ENCODE measurements around the gene PLEKHM3. TPM values are rescaled to one million over a fixed set of nuclear protein-coding genes. Genes with fewer than 3 reads are reported as not detected.

Gene PLEKHM3
- total RNA-seq, 1 experiment from 2014 or later = 6.5 TPM

GRCh38 chr2:207932106-207932505 lies 93.2 kb downstream of the PLEKHM3 start:
- no peaks in the 10 kb centered on the region for H3K4me1 ChIP-seq (ENCODE audit: insufficient read depth, low read length, poor library complexity, severe bottlenecking)
- no peaks in the 10 kb centered on the region for H3K27me3 ChIP-seq (replicated peaks; ENCODE audit: insufficient read depth, low read depth, low read length, poor library complexity)
- H3K36me3 ChIP-seq (ENCODE audit: insufficient read depth, low read length, poor library complexity, severe bottlenecking) = no peaks in the 10 kb centered on the region
- H3K27ac ChIP-seq (ENCODE audit: low read depth, low read length, poor library complexity, severe bottlenecking) = no peak overlapping the region
- TF ChIP-seq, protein P1, sequence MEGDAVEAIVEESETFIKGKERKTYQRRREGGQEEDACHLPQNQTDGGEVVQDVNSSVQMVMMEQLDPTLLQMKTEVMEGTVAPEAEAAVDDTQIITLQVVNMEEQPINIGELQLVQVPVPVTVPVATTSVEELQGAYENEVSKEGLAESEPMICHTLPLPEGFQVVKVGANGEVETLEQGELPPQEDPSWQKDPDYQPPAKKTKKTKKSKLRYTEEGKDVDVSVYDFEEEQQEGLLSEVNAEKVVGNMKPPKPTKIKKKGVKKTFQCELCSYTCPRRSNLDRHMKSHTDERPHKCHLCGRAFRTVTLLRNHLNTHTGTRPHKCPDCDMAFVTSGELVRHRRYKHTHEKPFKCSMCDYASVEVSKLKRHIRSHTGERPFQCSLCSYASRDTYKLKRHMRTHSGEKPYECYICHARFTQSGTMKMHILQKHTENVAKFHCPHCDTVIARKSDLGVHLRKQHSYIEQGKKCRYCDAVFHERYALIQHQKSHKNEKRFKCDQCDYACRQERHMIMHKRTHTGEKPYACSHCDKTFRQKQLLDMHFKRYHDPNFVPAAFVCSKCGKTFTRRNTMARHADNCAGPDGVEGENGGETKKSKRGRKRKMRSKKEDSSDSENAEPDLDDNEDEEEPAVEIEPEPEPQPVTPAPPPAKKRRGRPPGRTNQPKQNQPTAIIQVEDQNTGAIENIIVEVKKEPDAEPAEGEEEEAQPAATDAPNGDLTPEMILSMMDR (conservative IDR thresholded peaks at IDR 0.05; ENCODE audit: low read depth, low read length) = no peak
- no peak for TF ChIP-seq EZH2 (IDR thresholded peaks at IDR 0.05; ENCODE audit: borderline replicate concordance, low read depth, low read length, poor library complexity, severe bottlenecking)
- H3K4me3 ChIP-seq (ENCODE audit: low read depth, low read length, poor library complexity, severe bottlenecking) = no peak overlapping the region
- ChIA-PET CTCF (no interaction called here), POLR2A (ENCODE audit: low non-redundant PET) (no interaction called here)
- intact Hi-C loops (cut with micrococcal nuclease; ENCODE audit: unreplicated experiment) = no loop called here
- H3K9me3 ChIP-seq (ENCODE audit: low read depth, low read length, poor library complexity, severe bottlenecking) = no peaks in the 10 kb centered on the region
- no peak for DNase-seq (ENCODE audit: low spot score)
- no TSS peak for BruUV-seq (replicated peaks)

DNA sequence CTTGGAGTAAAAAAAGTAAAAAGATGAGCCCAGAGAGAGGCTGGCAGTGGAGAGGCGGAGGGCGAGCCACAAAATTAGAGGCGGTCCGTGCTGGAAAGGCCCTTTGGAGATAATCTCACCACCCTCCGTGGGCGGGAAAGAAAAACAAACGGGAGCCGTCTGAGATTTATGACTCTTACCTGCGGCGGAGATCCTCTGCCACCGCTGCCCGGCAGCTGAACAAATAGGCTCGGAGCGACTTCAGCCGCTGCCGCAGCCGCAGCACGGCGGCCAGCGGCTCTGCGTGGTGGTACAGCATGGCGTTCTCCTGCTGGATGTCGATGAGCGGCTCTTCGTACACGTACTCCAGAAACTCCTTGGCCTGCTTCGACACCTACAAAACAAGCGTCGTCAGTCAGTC lies 94.6 kb downstream of the PLEKHM3 start:
- Histone ChIP-seq H3K4me3 (ENCODE audit: low read depth, low read length, poor library complexity, severe bottlenecking) (no peak overlapping the region), H3K27ac (ENCODE audit: low read depth, low read length, poor library complexity, severe bottlenecking) (no peak overlapping the region), H3K27me3 (replicated peaks; ENCODE audit: insufficient read depth, low read depth, low read length, poor library complexity) (no peaks in the 10 kb centered on the region), H3K36me3 (ENCODE audit: insufficient read depth, low read length, poor library complexity, severe bottlenecking) (no peaks in the 10 kb centered on the region), H3K4me1 (ENCODE audit: insufficient read depth, low read length, poor library complexity, severe bottlenecking) (no peaks in the 10 kb centered on the region), H3K9me3 (ENCODE audit: low read depth, low read length, poor library complexity, severe bottlenecking) (no peaks in the 10 kb centered on the region)
- DNase-seq (ENCODE audit: low spot score) = no peak
- POLR2A ChIA-PET (ENCODE audit: low non-redundant PET) = no interaction called here
- CTCF ChIA-PET = interaction anchor here (0.6 kb wide), 1 partner anchor 227 kb away, joined by 3 read pairs; no protein-coding TSS in a partner anchor
- TF ChIP-seq, protein P1 (conservative IDR thresholded peaks at IDR 0.05; ENCODE audit: low read depth, low read length) = no peak
- TF ChIP-seq EZH2 (IDR thresholded peaks at IDR 0.05; ENCODE audit: borderline replicate concordance, low read depth, low read length, poor library complexity, severe bottlenecking) = no peak
- BruUV-seq (replicated peaks) = no TSS peak
- intact Hi-C loops (cut with micrococcal nuclease; ENCODE audit: unreplicated experiment) = no loop called here

DNA sequence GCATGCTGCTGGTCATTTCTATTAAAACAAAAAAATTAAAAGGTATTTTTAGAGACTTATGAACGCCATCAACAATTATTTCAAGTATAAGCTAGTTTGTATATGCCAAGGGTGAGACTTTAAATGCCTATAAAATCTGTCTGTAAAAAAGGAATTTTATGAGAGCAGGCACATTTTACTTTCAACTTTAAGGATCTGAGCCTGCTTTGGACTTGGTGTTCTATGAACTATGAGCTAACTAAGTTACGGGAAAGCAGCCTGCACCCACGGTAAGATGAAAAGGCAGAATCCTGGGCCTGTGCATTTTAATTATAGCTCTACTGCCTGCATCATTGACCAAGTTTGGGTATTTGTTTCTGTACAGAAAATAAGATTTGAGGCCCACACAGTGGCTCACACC lies 95.4 kb downstream of the PLEKHM3 start:
- no peak overlapping the region for H3K27ac ChIP-seq (ENCODE audit: low read depth, low read length, poor library complexity, severe bottlenecking)
- H3K36me3 ChIP-seq (ENCODE audit: insufficient read depth, low read length, poor library complexity, severe bottlenecking) = no peaks in the 10 kb centered on the region
- no peak for DNase-seq (ENCODE audit: low spot score)
- TF ChIP-seq, protein P1 (conservative IDR thresholded peaks at IDR 0.05; ENCODE audit: low read depth, low read length) = no peak
- TF ChIP-seq EZH2 (IDR thresholded peaks at IDR 0.05; ENCODE audit: borderline replicate concordance, low read depth, low read length, poor library complexity, severe bottlenecking) = no peak
- POLR2A ChIA-PET (ENCODE audit: low non-redundant PET) = no interaction called here
- H3K4me1 ChIP-seq (ENCODE audit: insufficient read depth, low read length, poor library complexity, severe bottlenecking) = no peaks in the 10 kb centered on the region
- no TSS peak for BruUV-seq (replicated peaks)
- H3K9me3 ChIP-seq (ENCODE audit: low read depth, low read length, poor library complexity, severe bottlenecking) = no peaks in the 10 kb centered on the region
- intact Hi-C loops (cut with micrococcal nuclease; ENCODE audit: unreplicated experiment) = no loop called here
- CTCF ChIA-PET = interaction anchor here (0.5 kb wide), 1 partner anchor 23 kb away, joined by 7 read pairs; no protein-coding TSS in a partner anchor
- no peaks in the 10 kb centered on the region for H3K27me3 ChIP-seq (replicated peaks; ENCODE audit: insufficient read depth, low read depth, low read length, poor library complexity)
- H3K4me3 ChIP-seq (ENCODE audit: low read depth, low read length, poor library complexity, severe bottlenecking) = no peak overlapping the region

Data from A673 (cell line).